ENCODE results near the gene BRI3. TPM values are rescaled to one million over a fixed set of nuclear protein-coding genes. Genes with fewer than 3 reads are reported as not detected.
A peak's percentile ranks its signal among the peaks of the same experiment; 100 is the strongest.

Gene BRI3
- total RNA-seq, 1 experiment from 2014 or later, result 102 TPM

- ChIA-PET RAD21 (ENCODE audit: low non-redundant PET in 1 of 2, low total read pairs in 2 of 2, uncharacterized antibody in 2 of 2, unreplicated experiment in 2 of 2) (interaction anchor here in 1 of 2 experiments (0.7 kb wide), 1 partner anchor 75 kb away, joined by 3 read pairs; no protein-coding TSS in a partner anchor), POLR2A (no interaction called here)
Observed at GRCh38 chr7:98250789-98251188, 30.7 kb upstream of the BRI3 start.

More at GRCh38 chr7:98250789-98251188, 30.7 kb upstream of the BRI3 start:
- H3K4me3 ChIP-seq (replicated peaks in 1 of 2; ENCODE audit: low read depth in 1 of 2, low read length in 2 of 2), result peak overlapping the region; percentile 89 to 96
- peak overlapping the region; percentile 99 for H3K4me2 ChIP-seq (ENCODE audit: low read length)
- CTCF ChIA-PET, result interaction anchor here (1.3 kb wide), 1 partner anchor 150 kb away, joined by 4 read pairs; the partner anchor contains the start of gene BAIAP2L1
- BruUV-seq (replicated peaks), result TSS peak; percentile 57
- peak overlapping the region; percentile 83 for H3K9ac ChIP-seq (ENCODE audit: low read length)
- intact Hi-C loops (cut with micrococcal nuclease), result no loop called here
- H2AFZ ChIP-seq (ENCODE audit: low read depth, low read length, poor library complexity, severe bottlenecking), result no peak overlapping the region
- H3K4me1 ChIP-seq (ENCODE audit: control insufficient read depth in 1 of 2, insufficient read depth in 2 of 2, low read length in 2 of 2), result peaks cover 14 to 27% of the 10 kb centered on the region in 2 experiments
- H3K27me3 ChIP-seq (ENCODE audit: insufficient read depth, low read length), result no peaks in the 10 kb centered on the region
- no peaks in the 10 kb centered on the region for H3K9me2 ChIP-seq (ENCODE audit: insufficient read depth)
- DNase-seq (ENCODE audit: low read depth, low spot score) (no peak), ATAC-seq (no peak)
- TF ChIP-seq ATF3 (IDR thresholded peaks at IDR 0.05), result no peak
- TF ChIP-seq ZFX (IDR thresholded peaks at IDR 0.05), result no peak
- no peak for TF ChIP-seq EZH2 (IDR thresholded peaks at IDR 0.05)
- no peak for TF ChIP-seq EZH2phosphoT487 (IDR thresholded peaks at IDR 0.05; ENCODE audit: borderline replicate concordance)
- no peak for TF ChIP-seq CTCF (IDR thresholded peaks at IDR 0.05 in 2 of 3, conservative IDR thresholded peaks at IDR 0.05 in 1 of 3; ENCODE audit: borderline replicate concordance in 1 of 3, insufficient read depth in 1 of 3, low read depth in 2 of 3, low read length in 2 of 3)
- no peak for TF ChIP-seq REST (IDR thresholded peaks at IDR 0.05; ENCODE audit: low read depth)
- no peak for TF ChIP-seq YY1 (IDR thresholded peaks at IDR 0.05; ENCODE audit: extremely low read depth, insufficient replicate concordance, low read depth, low read length)
- no peak for TF ChIP-seq SIN3A (IDR thresholded peaks at IDR 0.05; ENCODE audit: low read depth)
- TF ChIP-seq ZBTB33 (IDR thresholded peaks at IDR 0.05; ENCODE audit: extremely low read depth, insufficient replicate concordance, low read length), result no peak
- TF ChIP-seq CEBPB (IDR thresholded peaks at IDR 0.05; ENCODE audit: low read depth), result no peak
- H3K79me2 ChIP-seq (ENCODE audit: insufficient read depth, low read length), result peaks cover 28% of the 10 kb centered on the region
- H3K27ac ChIP-seq (ENCODE audit: low read depth, low read length), result peak overlapping the region; percentile 70
- no peaks in the 10 kb centered on the region for H4K20me1 ChIP-seq (ENCODE audit: insufficient read depth)
- H3K36me3 ChIP-seq (ENCODE audit: control insufficient read depth in 1 of 2, insufficient read depth in 2 of 2, low read length in 2 of 2), result no peaks in the 10 kb centered on the region
- H3K9me3 ChIP-seq (ENCODE audit: control insufficient read depth in 1 of 2, insufficient read depth in 1 of 2, low read depth in 1 of 2, low read length in 2 of 2), result no peaks in the 10 kb centered on the region

Data from HCT116 (cell line).